Body of pancreas (tissue), 4 donors: ENCODE results near the gene SMAD2. TPM values are rescaled to one million over a fixed set of nuclear protein-coding genes. Genes with fewer than 3 reads are reported as not detected.

Experiments
- ATAC-seq: fragments of 150-250 bp; one replicate; pipeline ENCODE4 v1.9.1; 2016
- DNase-seq, 4 donors: peaks; one replicate each; pipeline ENCODE4 v3.0.0-alpha.2; 2019
- H3K27ac ChIP-seq, 4 donors: fragments of 200-600 bp; sonication (generic); 1 replicate in 3 of 4; 2 replicates in 1 of 4; pipeline versions ENCODE4 v1.5.1 to v1.6.1; 2016 to 2019; ENCODE audit warnings: mild to moderate bottlenecking in 1 of 4, mixed read lengths in 1 of 4, moderate library complexity in 1 of 4
- H3K27me3 ChIP-seq, 2 donors: fragments of 200-600 bp; sonication (generic); one replicate each; pipeline ENCODE4 v1.6.0; 2016; ENCODE audit warnings: mild to moderate bottlenecking in 1 of 2
- H3K36me3 ChIP-seq, 2 donors: fragments of 200-600 bp; sonication (generic); replicated peaks in 1 of 2; 2 replicates each; pipeline ENCODE4 v1.5.1; 2016; ENCODE audit warnings: low read depth in 2 of 2; ENCODE audit not compliant: insufficient read depth in 1 of 2
- H3K4me1 ChIP-seq: fragments of 200-600 bp; sonication (generic); one replicate; pipeline ENCODE4 v1.6.0; 2016
- H3K4me3 ChIP-seq, 2 donors: fragments of 200-600 bp; sonication (generic); 1 replicate in 1 of 2; 2 replicates in 1 of 2; pipeline ENCODE4 v1.5.1; 2016 to 2019
- H3K9me3 ChIP-seq, 3 donors: fragments of 200-600 bp; sonication (generic); 1 replicate in 2 of 3; 2 replicates in 1 of 3; pipeline ENCODE4 v1.5.1; 2016
- CTCF ChIP-seq, 7 experiments: fragments of 450-650 bp in 4 of 7; fragments of 200-600 bp in 3 of 7; sonication (generic) in 3 of 7; IDR thresholded peaks; one replicate each; pipeline ENCODE4 v1.5.1; 2016 to 2019; ENCODE audit warnings: antibody characterized with exemption in 7 of 7
- POLR2A ChIP-seq, 3 donors: fragments of 450-650 bp; IDR thresholded peaks; one replicate each; pipeline ENCODE4 v1.6.1; 2016; ENCODE audit warnings: antibody characterized with exemption in 3 of 3, mild to moderate bottlenecking in 2 of 3
- WGBS, 2 donors: methylation state at CpG; one replicate each; pipeline ENCODE4 v1.1.5; 2017; 5-methylcytosine and 5-hydroxymethylcytosine counted together
- intact Hi-C: fragments of 100-400 bp; cut with DNase I; formaldehyde crosslinking; loops from one replicate; pipeline ENCODE4 v1.15.1; 2023
- total RNA-seq, 2 donors: library from RNA; depleted of rRNA; stranded (reverse); fragments of >200 nt; gene quantifications; one replicate each; pipeline ENCODE4 v1.1.0, GENCODE V29; 2016

The SMAD2 gene
- total RNA-seq, 2 donors from 2014 or later, result 9.6 to 19.7 TPM

DNA sequence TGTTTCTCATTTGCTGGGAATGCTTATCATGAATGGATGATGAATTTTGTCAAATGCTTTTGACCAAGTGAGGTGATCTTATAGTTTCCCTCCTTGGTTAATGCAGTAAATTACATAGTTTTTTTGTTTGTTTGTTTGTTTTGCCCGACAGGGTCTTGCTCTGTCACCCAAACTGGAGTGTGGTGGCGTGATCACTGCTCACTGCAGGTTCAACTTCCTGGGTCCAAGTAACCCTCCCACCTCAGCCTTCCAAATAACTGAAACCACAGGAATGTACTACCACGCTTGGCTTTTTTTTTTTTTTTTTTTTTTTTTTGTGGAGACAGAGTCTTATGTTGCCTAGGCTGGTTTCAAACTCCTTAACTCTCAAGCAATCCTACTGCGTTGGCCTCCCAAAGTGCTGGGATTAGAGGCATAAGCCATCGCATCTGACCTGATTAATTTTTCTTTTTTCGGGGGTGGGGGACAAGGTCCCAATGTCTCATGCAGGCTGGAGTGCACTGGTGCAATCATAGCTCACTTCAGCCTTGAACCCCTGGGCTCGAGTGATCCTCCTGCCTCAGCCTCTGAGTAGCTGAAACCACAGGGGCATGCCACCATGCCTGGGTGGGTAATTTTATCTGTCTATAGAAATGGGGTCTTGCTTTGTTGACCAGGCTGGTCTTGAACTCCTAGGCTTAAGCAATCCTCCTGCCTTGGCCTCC, 48.6 kb downstream of the SMAD2 start:
- no peaks in the 10 kb centered on the region for H3K9me3 ChIP-seq
- intact Hi-C loops, result no loop called here
- DNase-seq, result no peak
- no peak overlapping the region for H3K4me3 ChIP-seq
- H3K27me3 ChIP-seq, result no peaks in the 10 kb centered on the region
- no peaks in the 10 kb centered on the region for H3K36me3 ChIP-seq
- no peak for ATAC-seq
- WGBS, 2 donors, result 86 to 96% methylated on average over 7 of the region's 7 CpGs
- no peak overlapping the region for H3K27ac ChIP-seq
- no peaks in the 10 kb centered on the region for H3K4me1 ChIP-seq
- TF ChIP-seq CTCF (IDR thresholded peaks at IDR 0.05), result no peak
- no peak for TF ChIP-seq POLR2A (IDR thresholded peaks at IDR 0.05)

DNA sequence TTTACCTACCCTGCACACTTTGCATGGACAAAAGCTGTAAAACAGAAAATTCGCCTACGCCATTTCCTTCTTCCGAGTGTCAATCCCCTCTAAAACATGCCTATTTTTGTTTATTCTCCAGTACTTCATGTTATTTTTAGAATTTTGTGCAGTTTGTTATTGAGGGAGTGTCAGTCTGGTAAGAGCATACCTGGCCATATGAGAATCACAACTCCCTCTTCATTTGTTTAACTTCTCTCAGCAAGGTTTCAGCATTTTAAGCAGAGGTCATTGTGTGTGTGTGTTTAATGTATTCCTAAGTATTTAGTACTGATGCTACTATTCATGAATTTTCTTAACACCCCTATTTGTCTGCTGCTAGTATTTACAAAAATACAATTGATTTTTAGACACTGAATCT, 49.4 kb downstream of the SMAD2 start:
- Histone ChIP-seq H3K36me3 (no peaks in the 10 kb centered on the region), H3K27ac (no peak overlapping the region), H3K4me1 (no peaks in the 10 kb centered on the region), H3K4me3 (no peak overlapping the region), H3K9me3 (no peaks in the 10 kb centered on the region), H3K27me3 (no peaks in the 10 kb centered on the region)
- WGBS, 2 donors, result 84 to 99% methylated on average over 3 of the region's 3 CpGs
- DNase-seq (no peak), ATAC-seq (no peak)
- intact Hi-C loops, result no loop called here
- no peak for TF ChIP-seq CTCF (IDR thresholded peaks at IDR 0.05)
- TF ChIP-seq POLR2A (IDR thresholded peaks at IDR 0.05), result no peak

- TF ChIP-seq POLR2A (IDR thresholded peaks at IDR 0.05), result no peak
- WGBS, 2 donors, result 64 to 66% methylated on average over 3 of the region's 3 CpGs
- H3K27ac ChIP-seq, result no peak overlapping the region
- DNase-seq (no peak), ATAC-seq (no peak)
- intact Hi-C loops, result no loop called here
- H3K4me3 ChIP-seq, result no peak overlapping the region
- H3K4me1 ChIP-seq, result no peaks in the 10 kb centered on the region
- H3K9me3 ChIP-seq, result no peaks in the 10 kb centered on the region
- H3K36me3 ChIP-seq, result no peaks in the 10 kb centered on the region
- no peaks in the 10 kb centered on the region for H3K27me3 ChIP-seq
Measured at GRCh38 chr18:47877892-47878291, 52.6 kb downstream of the SMAD2 start.

GRCh38 chr18:47876813-47877212, 53.6 kb downstream of the SMAD2 start:
- H3K36me3 ChIP-seq, result no peaks in the 10 kb centered on the region
- DNase-seq (no peak), ATAC-seq (no peak)
- H3K9me3 ChIP-seq, result no peaks in the 10 kb centered on the region
- no peaks in the 10 kb centered on the region for H3K27me3 ChIP-seq
- intact Hi-C loops, result no loop called here
- TF ChIP-seq CTCF (IDR thresholded peaks at IDR 0.05) (no peak), POLR2A (IDR thresholded peaks at IDR 0.05) (no peak)
- peaks cover under 1% of the 10 kb centered on the region for H3K4me1 ChIP-seq
- no peak overlapping the region for H3K27ac ChIP-seq
- H3K4me3 ChIP-seq, result no peak overlapping the region
- 94 to 96% methylated on average over 2 of the region's 2 CpGs for WGBS, 2 donors

- Histone ChIP-seq H3K4me1 (peaks cover 10% of the 10 kb centered on the region), H3K4me3 (no peak overlapping the region), H3K36me3 (no peaks in the 10 kb centered on the region), H3K9me3 (no peaks in the 10 kb centered on the region), H3K27me3 (no peaks in the 10 kb centered on the region), H3K27ac (no peak overlapping the region)
- DNase-seq, result no peak
- intact Hi-C loops, result no loop called here
- no peak for ATAC-seq
- TF ChIP-seq CTCF (IDR thresholded peaks at IDR 0.05), result no peak
- TF ChIP-seq POLR2A (IDR thresholded peaks at IDR 0.05), result no peak
Measured at GRCh38 chr18:47873625-47874024, 56.8 kb downstream of the SMAD2 start.
